T-helper 1 cell treated with Interleukin-12 subunit alpha and Interleukin-12 subunit beta and Interleukin-4 antibody, amounts not matched to agents 30 ng/mL and 1 ng/mL, for 36 hours (primary cell): ENCODE measurements around the gene CACNA2D3. TPM values are rescaled to one million over a fixed set of nuclear protein-coding genes. Genes with fewer than 3 reads are reported as not detected.

ENCODE experiments used
- intact Hi-C: fragments of 100-400 bp; cut with micrococcal nuclease; formaldehyde crosslinking; loops from one replicate; pipeline ENCODE4 v1.15.1; 2024
- total RNA-seq: library from RNA; stranded (reverse); gene quantifications from 2 replicates; pipeline ENCODE4 v1.2.3, GENCODE V29; 2022

CACNA2D3 gene
- total RNA-seq, 1 donor from 2014 or later, result not detected

DNA sequence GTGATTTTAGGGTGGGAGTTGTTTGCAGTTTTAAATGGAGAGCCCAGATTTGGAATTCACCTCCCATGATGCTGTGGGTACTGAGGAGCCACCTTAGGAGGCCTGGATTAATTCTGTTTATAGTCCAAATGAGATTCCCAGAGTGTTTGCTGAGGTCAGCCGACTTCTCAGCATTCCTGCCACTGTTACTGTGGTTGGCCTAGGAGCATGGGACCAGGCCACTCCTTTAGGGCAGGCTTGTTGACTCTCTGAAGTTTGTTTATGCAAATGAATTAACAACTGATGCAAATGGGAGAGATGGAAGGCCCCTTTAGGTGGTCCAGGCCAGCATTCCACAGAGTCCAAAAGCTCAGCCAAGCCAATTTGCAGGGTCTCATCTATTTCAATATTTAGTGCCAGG is 46.1 kb downstream of the CACNA2D3 start:
- intact Hi-C loops, result no loop called here

DNA sequence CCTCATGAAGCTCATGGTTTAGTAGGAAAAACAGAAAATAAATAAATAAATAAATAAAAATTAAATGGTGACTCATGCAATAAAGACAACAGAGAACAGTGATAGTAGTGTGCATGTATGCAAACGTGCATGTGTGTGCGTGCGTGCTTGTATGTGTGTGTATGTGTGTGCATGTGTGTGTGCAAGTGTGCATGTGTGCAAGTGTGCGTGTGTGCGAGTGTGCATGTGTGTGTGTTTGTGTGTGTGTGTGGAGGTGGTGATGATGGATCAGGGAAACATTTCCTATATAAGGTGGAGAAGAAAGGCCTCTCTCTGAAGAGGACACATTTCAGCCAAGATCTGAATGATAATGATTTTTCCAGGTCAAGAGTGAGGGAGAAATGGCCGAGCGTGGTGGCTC is 47.2 kb downstream of the CACNA2D3 start:
- intact Hi-C loops, result no loop called here

- intact Hi-C loops, result no loop called here
These were observed 49.2 kb downstream of the CACNA2D3 start for GRCh38 chr3:54171509-54171908.

GRCh38 chr3:54171951-54172350 is 49.6 kb downstream of the CACNA2D3 start:
- intact Hi-C loops, result no loop called here

DNA sequence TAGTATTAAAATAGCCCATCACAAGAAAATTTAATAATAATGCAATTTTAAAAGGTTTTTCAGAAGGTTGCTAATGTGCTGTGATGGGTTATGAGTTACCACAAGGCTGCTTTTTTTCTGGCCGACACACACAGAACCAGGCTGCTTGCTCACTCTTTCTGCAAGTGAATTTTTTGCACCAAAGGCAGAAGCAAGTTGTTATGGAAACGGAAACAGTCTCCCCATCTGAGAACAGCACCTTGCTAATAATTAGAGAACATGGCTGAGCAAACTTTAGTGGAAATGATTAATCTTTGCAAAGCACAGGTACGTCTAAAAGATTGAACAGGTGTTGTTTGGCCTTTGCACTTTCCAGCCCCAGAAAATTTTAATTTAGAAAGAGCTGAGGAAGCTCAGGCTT is 51.0 kb downstream of the CACNA2D3 start:
- intact Hi-C loops, result no loop called here

DNA sequence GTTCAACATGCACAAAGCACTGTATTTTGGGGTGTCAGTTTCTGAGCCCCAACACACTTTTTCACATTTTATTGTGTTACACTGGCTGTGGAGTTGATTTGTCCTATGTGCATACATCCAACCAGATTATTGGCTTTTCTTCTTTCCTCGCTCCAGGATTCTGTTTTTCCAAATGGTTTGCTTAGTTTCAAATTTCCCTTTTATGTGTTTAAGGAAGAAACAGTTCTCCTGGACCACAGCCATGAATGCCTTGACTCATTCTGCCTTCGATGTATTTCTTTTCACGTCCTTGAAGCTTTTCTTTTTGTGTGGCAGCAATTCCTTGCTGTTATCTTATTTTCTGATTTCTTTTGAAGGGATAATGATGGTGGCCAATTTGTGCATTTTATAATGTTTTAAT is 53.8 kb downstream of the CACNA2D3 start:
- intact Hi-C loops, result no loop called here

- intact Hi-C loops, result no loop called here
These were observed 55.5 kb downstream of the CACNA2D3 start for GRCh38 chr3:54177816-54178215.

- intact Hi-C loops, result no loop called here
These were observed 56.0 kb downstream of the CACNA2D3 start for GRCh38 chr3:54178376-54178775.

- intact Hi-C loops, result no loop called here
These were observed 58.6 kb downstream of the CACNA2D3 start for GRCh38 chr3:54180921-54181320.

GRCh38 chr3:54182242-54182641 is 59.9 kb downstream of the CACNA2D3 start:
- intact Hi-C loops, result no loop called here

DNA sequence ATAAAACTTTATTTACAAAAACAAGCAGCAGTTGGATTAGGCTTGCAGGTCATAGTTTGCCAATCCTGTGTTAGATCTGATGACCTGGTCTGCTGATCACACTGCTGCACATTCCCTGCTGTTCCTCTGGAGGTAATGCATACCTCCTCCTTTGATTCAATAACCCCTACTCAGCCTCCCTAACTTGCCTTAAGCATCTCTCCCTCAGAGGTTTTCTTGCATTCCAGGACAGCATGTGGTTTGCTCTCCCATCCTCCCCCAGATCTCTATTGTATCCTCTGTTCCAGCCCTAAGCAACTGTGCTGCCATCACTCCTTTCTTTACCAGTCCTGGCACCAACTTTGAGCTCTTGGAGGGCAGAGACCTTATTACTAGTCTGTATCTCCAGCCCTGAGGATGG is 63.4 kb downstream of the CACNA2D3 start:
- intact Hi-C loops, result no loop called here

DNA sequence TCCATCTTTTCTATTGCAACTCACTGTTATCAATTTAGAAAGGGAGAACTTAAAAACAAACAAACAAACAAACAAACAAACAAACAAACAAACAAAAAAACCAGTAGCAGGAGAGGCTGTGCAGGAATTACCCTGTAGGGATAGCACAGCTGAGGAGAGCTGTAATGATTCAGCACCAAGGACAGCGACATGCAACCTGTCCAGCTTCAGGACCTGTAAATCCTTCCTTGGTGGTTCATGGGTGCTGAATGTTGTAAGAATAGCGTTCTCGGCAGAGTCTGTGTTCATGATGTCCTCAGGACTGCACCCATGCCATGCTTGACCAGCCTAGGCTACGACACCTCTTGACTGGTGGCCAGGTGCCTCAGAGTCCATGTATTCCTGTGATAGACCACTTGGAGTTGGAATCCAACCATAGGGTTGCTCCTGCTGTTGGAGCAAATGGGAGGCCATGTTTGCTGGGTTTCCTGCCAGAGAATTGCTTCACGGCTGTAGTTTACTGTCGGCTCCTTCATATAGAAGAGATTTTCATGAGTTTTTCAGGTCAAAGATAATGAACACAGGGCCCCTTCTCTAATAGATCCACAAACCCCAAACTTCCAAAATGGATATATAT is 65.9 kb downstream of the CACNA2D3 start:
- intact Hi-C loops, result no loop called here

GRCh38 chr3:54191220-54191619 is 68.9 kb downstream of the CACNA2D3 start:
- intact Hi-C loops, result no loop called here

GRCh38 chr3:54192026-54192425 is 69.7 kb downstream of the CACNA2D3 start:
- intact Hi-C loops, result no loop called here

GRCh38 chr3:54193093-54193492 is 70.7 kb downstream of the CACNA2D3 start:
- intact Hi-C loops, result no loop called here

DNA sequence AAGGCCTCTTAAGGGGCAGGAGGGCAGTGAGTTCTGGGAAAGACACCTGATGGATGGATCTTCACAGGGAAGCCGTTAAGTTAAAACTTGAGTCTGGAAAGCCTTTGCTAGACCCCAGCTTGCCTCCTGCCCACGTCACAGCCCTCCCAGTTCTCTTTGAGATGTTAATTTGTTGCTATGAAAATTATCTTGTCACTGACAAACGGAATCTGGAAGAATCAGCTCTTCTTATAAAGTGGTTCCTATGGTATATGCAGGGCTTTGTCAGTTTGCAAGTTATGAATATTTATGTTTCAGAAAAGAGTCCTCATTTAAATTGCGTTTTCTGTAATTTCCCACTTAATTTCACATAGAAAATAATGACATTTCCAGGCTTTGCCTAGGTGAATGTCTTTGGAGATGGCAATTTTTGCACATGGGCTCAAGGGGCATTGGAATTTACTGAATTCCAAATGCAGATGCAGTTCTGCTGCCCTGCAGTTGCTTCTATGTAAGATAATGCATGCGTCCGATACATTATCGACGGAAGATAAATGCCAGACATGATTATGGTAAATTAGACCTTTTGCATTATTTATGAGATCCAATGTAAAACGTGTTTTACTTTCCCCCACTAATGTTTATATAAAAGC is 74.1 kb downstream of the CACNA2D3 start:
- intact Hi-C loops, result no loop called here

DNA sequence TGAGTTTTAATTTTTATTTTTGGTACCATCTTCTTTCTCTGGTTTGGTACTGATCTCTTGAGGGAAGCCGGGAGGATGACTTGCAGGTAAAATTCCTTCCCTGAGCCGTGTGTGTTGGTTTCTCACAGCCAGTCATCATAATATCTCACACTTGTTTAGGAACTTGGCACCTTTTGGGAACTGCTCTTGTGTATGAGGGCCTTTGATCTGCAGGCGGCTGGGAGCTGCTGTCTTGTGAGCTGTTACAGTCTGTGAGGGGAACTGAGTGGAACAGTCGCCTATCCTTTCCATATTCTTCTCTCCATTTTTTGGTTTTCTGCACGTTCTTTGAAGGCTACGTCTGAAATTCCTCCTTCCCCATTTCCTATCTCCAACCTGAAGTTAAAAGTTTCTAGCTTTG is 75.2 kb downstream of the CACNA2D3 start:
- intact Hi-C loops, result no loop called here

- intact Hi-C loops, result no loop called here
These were observed 76.2 kb downstream of the CACNA2D3 start for GRCh38 chr3:54198556-54198955.

GRCh38 chr3:54202054-54202453 is 79.7 kb downstream of the CACNA2D3 start:
- intact Hi-C loops, result no loop called here

- intact Hi-C loops, result no loop called here
These were observed 80.4 kb downstream of the CACNA2D3 start for GRCh38 chr3:54202651-54203248.

DNA sequence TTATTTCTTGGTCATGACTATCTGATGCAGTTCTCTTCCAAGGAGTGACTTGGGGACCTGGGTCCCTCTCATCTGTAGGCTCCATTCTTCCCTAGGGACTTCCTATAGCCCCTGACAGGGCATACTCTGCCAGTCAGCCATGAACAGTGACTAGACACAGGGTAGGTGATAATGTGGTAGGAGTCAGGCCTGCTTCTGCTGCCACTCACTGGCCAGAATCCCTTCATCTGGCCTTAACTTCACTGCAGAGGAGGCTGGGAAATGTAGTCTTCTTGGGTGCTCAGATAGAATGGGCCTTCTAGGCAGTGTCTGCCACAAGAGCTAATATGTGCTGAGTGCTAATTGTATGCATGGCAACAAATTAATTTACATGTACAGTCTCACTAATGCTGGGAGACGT is 84.5 kb downstream of the CACNA2D3 start:
- intact Hi-C loops, result no loop called here

- intact Hi-C loops, result no loop called here
These were observed 88.7 kb downstream of the CACNA2D3 start for GRCh38 chr3:54211097-54211496.

GRCh38 chr3:54212723-54213122 is 90.4 kb downstream of the CACNA2D3 start:
- intact Hi-C loops, result no loop called here
